ENCODE data around the gene MSH2. TPM values are rescaled to one million over a fixed set of nuclear protein-coding genes. Genes with fewer than 3 reads are reported as not detected.

Gene MSH2
- total RNA-seq, 8 experiments from 2014 or later = 8.9 to 86.9 (median 50.6) TPM

DNA sequence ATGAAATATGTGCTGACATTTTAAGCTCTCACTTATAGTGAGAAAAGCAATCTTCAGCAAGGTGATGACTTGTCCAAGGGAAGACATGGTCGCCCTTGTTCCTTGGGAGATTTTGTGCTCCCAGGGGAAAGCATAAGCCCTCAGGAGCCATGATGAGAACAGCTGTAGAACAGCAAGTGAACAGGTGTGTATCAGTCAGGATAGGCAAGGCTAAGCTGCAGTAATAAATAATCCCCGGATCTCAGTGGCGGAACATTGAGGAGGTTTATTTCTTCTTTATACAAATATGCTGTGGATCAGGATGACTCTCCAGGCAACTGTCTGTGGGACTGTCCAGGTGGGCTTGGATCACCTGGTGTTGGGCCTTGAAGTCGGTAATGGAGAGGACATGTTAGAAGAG, 103.1 kb downstream of the MSH2 start:
- Histone ChIP-seq H3K4me1 (replicated peaks in 1 of 2) (peaks cover 0 to 11% of the 10 kb centered on the region in 2 donors), H3K27ac (no peak overlapping the region), H3K4me3 (no peak overlapping the region)
- WGBS, 10 experiments = 62 to 85% (median 71%) methylated on average over 2 to 4 of the region's 4 CpGs; no CpG with 5 or more reads in 3 of the 10 experiments
- ATAC-seq (replicated peaks in 6 of 8) = no peak
- in situ Hi-C loops (cut with MboI; ENCODE audit: low pct_unique_long_range_greater_than_20kb in 2 of 9, low sequenced_read_pairs in 9 of 9, unreplicated experiment in 9 of 9) = no loop called here

DNA sequence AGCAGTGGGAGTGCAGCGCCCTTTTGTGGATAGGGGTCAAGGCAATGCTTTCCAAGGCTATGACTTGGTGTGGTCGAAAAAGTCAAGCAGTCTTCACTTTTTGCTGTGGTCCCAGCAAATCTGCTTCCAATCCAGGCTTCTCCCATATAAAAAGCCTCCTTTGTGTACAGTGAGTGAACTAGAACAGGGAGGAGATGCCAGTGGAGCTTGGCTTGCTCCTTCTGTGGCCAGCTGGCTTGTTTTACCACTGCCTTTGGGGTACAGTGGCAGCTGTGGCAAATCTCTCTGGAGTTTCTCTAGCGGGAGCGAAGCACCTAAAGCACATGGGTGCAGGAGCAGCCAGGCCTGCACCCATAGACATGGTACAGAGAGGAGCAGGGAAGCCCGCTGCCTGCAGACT, 103.5 kb downstream of the MSH2 start:
- no peak for ATAC-seq (replicated peaks in 6 of 8)
- WGBS, 10 experiments = 20 to 100% (median 75%) methylated on average over 1 to 4 of the region's 5 CpGs; no CpG with 5 or more reads in 2 of the 10 experiments
- in situ Hi-C loops (cut with MboI; ENCODE audit: low pct_unique_long_range_greater_than_20kb in 2 of 9, low sequenced_read_pairs in 9 of 9, unreplicated experiment in 9 of 9) = no loop called here
- no peak overlapping the region for H3K4me3 ChIP-seq
- H3K27ac ChIP-seq = no peak overlapping the region
- H3K4me1 ChIP-seq (replicated peaks in 1 of 2) = peaks cover 0 to 11% of the 10 kb centered on the region in 2 donors

DNA sequence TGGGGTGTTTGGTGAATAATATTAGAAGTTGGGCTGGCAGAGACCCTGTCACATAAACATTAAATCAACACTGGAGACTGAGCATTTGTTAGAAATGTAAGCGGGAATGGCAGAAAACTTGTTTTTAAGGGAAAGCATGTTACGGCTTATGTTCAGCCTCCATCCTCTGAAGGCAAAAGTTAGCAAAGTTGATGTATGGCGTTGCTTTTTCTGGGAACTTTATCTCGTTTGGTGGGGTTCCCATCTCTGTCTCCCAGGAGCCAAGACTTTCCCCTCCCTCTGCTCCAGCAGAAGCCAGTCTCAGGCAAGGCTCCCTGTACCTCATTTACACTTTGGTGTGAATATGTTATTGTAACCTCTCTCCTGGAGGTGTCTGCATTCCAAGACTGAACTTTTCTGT, 105.1 kb downstream of the MSH2 start:
- H3K4me1 ChIP-seq (replicated peaks in 1 of 2) = peaks cover 0 to 11% of the 10 kb centered on the region in 2 donors
- no peak overlapping the region for H3K4me3 ChIP-seq
- WGBS, 10 experiments = 21 to 100% (median 83%) methylated on average over 1 to 4 of the region's 4 CpGs; no CpG with 5 or more reads in 2 of the 10 experiments
- no peak overlapping the region for H3K27ac ChIP-seq
- in situ Hi-C loops (cut with MboI; ENCODE audit: low pct_unique_long_range_greater_than_20kb in 2 of 9, low sequenced_read_pairs in 9 of 9, unreplicated experiment in 9 of 9) = no loop called here
- no peak for ATAC-seq (replicated peaks in 6 of 8)

DNA sequence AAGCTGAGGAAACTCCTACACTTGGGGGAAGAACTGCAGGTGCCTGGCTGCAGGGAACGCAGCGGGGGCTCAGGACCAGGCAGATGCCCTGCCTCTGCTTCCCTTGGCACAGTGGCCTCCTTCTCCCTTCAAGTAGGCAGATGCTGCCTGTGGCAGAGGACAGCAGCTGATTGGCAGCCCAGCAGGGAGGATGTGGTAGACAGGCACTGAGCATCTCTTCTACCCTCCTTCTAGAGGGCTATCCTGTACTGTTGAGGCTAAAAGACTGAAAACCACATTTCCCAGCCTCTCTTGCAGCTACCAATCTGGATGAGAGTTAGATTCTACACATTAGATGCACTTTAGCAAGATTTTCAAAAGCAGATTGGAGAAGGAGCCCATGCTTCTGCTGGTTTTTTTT, 105.7 kb downstream of the MSH2 start:
- Histone ChIP-seq H3K4me1 (replicated peaks in 1 of 2) (peaks cover 0 to 11% of the 10 kb centered on the region in 2 donors), H3K4me3 (no peak overlapping the region), H3K27ac (no peak overlapping the region)
- no peak for ATAC-seq (replicated peaks in 6 of 8)
- in situ Hi-C loops (cut with MboI; ENCODE audit: low pct_unique_long_range_greater_than_20kb in 2 of 9, low sequenced_read_pairs in 9 of 9, unreplicated experiment in 9 of 9) = no loop called here
- 94 to 100% methylated on average over 1 to 2 of the region's 2 CpGs; no CpG with 5 or more reads in 8 of the 10 experiments for WGBS, 10 experiments

DNA sequence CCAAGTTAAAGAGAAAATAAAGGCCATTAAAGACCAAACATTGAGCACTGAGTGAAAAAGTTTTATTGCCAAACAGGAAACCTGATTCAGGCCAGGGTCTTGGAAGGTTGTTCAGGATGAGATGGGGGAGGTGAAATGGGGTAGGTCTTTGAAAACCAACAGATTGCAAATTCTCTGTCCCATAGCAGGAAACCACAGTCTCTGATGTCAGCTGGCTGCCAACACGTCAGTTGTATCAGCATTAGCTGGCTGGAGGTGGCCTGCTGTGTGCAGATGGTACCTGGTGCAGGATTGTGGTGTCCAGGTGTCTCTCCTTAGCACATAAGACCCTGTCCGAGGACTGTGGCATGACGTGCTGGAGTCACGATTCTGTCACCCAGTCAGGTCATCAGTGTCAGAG, 106.3 kb downstream of the MSH2 start:
- in situ Hi-C loops (cut with MboI; ENCODE audit: low pct_unique_long_range_greater_than_20kb in 2 of 9, low sequenced_read_pairs in 9 of 9, unreplicated experiment in 9 of 9) = no loop called here
- WGBS, 10 experiments = 20 to 100% (median 100%) methylated on average over 1 to 4 of the region's 4 CpGs; no CpG with 5 or more reads in 5 of the 10 experiments
- Histone ChIP-seq H3K4me3 (no peak overlapping the region), H3K4me1 (replicated peaks in 1 of 2) (peaks cover 0 to 11% of the 10 kb centered on the region in 2 donors), H3K27ac (no peak overlapping the region)
- ATAC-seq (replicated peaks in 6 of 8) = no peak

DNA sequence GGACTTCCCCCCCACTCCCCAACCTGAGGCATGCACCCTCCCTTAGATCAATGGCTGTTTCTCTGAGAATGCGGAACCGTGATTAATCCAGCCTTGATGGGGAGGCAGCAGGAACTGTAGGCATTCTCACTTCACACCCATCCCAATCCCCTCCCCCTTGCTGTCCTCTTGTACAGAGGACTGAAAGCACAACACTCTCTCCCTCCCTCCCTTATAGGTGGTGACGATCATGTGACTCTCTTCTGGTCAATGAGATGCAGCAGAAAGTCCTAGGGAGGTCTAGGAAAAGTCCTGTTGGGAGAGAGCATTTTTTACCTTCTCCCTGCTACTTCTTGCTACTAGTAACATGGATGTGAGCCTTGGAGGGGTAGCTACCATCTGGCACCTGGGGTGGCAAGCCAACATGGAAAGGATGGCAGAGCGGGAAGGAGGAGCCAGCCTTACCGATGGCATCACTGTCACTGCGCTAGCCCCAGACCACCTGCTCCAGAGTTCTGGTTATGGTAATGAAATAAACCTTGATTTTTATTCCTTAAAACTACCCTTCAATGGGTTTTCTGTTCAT, 106.9 kb downstream of the MSH2 start:
- no peak overlapping the region for H3K4me3 ChIP-seq
- H3K4me1 ChIP-seq (replicated peaks in 1 of 2) = peaks cover 0 to 11% of the 10 kb centered on the region in 2 donors
- ATAC-seq (replicated peaks in 6 of 8) = peak in 5 of 8 experiments; percentile 66 to 94 (median 72)
- no peak overlapping the region for H3K27ac ChIP-seq
- WGBS, 10 experiments = 67 to 100% (median 93%) methylated on average over 1 to 5 of the region's 6 CpGs; no CpG with 5 or more reads in 4 of the 10 experiments
- in situ Hi-C loops (cut with MboI; ENCODE audit: low pct_unique_long_range_greater_than_20kb in 2 of 9, low sequenced_read_pairs in 9 of 9, unreplicated experiment in 9 of 9) = no loop called here

DNA sequence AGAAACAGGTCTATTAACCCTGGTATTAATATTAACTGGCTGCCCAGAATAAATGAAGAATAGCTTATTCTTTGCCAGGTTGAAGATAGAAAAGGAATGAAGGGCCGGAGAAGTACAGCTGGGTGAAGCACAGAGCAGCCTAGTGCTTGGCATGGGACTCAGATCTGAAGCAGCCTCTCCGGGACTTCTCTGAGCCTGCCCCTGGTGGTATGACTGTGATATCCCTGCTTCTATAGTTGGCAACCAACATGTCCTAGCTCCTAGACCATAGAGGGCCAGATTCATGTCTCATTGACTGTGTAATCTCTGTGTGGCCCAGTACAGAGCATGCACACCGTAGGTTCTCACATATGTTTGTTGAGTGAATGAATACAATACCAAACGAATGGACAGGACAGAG, 107.8 kb downstream of the MSH2 start:
- Histone ChIP-seq H3K27ac (no peak overlapping the region), H3K4me1 (replicated peaks in 1 of 2) (peaks cover 0 to 11% of the 10 kb centered on the region in 2 donors), H3K4me3 (no peak overlapping the region)
- in situ Hi-C loops (cut with MboI; ENCODE audit: low pct_unique_long_range_greater_than_20kb in 2 of 9, low sequenced_read_pairs in 9 of 9, unreplicated experiment in 9 of 9) = no loop called here
- ATAC-seq (replicated peaks in 6 of 8) = peak in 1 of 8 experiments; percentile 74
- WGBS, 10 experiments = 17 to 90% (median 82%) methylated on average over 1 to 4 of the region's 4 CpGs; no CpG with 5 or more reads in 4 of the 10 experiments

DNA sequence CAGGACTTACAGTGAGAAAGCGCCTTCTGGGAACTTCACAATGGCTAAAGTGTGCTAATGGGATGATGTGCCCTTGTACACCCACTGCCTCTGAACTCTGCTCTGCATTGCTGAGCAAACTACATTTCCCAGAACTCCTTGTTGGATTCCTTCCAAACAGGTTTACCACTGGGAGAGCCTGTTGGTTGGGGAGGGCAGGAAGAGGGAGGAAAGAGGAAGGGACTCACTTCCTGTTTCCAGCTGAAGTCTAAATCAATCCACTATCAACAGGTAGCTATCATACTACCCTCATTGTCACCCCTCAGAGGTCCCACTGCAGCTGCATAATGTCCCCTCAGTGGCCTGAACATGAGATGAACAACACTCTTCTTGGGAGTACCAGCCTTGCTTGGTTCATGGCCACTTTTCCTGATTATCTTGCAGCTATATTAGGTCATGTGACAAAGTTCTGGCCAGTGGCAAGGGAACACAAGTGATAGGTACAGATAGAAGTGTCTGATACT, 109.7 kb downstream of the MSH2 start:
- Histone ChIP-seq H3K4me3 (no peak overlapping the region), H3K4me1 (replicated peaks in 1 of 2) (peaks cover 0 to 13% of the 10 kb centered on the region in 2 donors), H3K27ac (no peak overlapping the region)
- ATAC-seq (replicated peaks in 6 of 8) = no peak
- in situ Hi-C loops (cut with MboI; ENCODE audit: low pct_unique_long_range_greater_than_20kb in 2 of 9, low sequenced_read_pairs in 9 of 9, unreplicated experiment in 9 of 9) = no loop called here
- WGBS, 10 experiments = 14 to 100% (median 100%) methylated on average over 1 of the region's 1 CpG; no CpG with 5 or more reads in 3 of the 10 experiments

DNA sequence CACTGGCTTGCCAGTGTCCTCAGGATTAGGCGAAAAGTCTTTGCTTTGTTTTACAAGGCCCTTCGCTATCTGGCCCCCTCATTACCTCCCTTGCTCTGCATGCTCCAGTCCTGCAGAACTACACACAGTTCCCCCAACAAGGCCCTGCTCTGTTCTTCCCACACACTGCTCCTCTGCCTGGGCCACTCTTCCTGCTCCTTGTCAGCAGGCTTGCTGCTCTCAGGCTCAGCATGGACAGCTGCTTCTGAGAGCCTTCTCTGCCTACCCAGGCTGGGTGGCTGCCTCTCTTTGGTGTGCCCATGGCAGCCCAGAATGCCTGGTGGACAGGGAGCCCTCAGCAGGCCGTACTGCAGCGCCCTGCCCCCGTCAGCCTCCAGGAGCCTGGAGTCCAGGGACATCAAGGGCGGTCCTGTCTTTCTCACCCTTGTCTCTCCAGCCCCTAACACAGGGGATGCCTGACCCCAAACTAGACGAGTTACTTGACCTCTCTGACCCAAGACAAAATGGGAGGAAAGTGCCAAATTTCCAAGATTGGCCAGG, 111.1 kb downstream of the MSH2 start:
- no peak for ATAC-seq (replicated peaks in 6 of 8)
- Histone ChIP-seq H3K4me1 (replicated peaks in 1 of 2) (peaks cover 0 to 17% of the 10 kb centered on the region in 2 donors), H3K4me3 (no peak overlapping the region), H3K27ac (no peak overlapping the region)
- 0 to 100% (median 69%) methylated on average over 1 to 4 of the region's 7 CpGs; no CpG with 5 or more reads in 2 of the 10 experiments for WGBS, 10 experiments
- in situ Hi-C loops (cut with MboI; ENCODE audit: low pct_unique_long_range_greater_than_20kb in 2 of 9, low sequenced_read_pairs in 9 of 9, unreplicated experiment in 9 of 9) = no loop called here

DNA sequence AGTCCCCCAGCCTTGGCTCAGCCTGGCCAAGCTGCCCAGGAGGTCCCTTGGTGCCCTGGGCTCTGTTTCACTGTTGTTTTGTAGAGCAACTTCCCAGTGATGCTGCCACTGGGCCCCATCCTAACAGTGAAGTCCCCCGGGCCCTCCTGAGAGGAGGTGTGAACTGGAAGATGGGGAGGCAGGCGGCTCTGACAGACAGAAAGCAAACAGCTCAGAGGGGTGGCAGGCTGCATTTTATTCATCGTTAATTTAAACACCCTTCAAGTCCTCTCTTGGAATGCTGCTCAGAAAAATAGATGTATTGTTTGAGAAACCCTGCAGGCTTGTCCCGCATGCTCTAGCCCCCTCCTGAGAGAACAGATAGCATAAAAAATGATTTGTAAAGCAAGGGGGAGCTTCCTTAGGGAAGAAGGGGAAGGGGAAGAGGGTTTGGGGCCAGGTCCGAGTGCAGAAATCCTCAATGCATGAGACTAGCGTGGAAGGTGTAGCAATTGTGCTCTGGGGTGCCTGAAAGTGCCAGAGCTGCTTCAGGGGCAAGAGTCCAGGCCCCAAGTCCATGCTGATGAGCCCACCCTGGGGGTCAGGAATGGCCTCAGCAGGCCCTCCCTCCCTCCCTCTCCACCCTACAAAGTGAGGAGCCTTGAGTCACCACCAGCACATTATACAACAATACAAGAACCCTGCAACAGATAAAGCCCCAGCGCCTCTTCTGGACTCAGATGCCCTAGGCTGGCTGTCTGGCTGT, 113.6 kb downstream of the MSH2 start:
- Histone ChIP-seq H3K4me1 (replicated peaks in 1 of 2) (peaks cover 13 to 21% of the 10 kb centered on the region in 2 donors), H3K27ac (no peak overlapping the region), H3K4me3 (no peak overlapping the region)
- ATAC-seq (replicated peaks in 6 of 8) = no peak
- WGBS, 10 experiments = 17 to 88% (median 36%) methylated on average over 1 to 4 of the region's 7 CpGs; no CpG with 5 or more reads in 4 of the 10 experiments
- in situ Hi-C loops (cut with MboI; ENCODE audit: low pct_unique_long_range_greater_than_20kb in 2 of 9, low sequenced_read_pairs in 9 of 9, unreplicated experiment in 9 of 9) = no loop called here

DNA sequence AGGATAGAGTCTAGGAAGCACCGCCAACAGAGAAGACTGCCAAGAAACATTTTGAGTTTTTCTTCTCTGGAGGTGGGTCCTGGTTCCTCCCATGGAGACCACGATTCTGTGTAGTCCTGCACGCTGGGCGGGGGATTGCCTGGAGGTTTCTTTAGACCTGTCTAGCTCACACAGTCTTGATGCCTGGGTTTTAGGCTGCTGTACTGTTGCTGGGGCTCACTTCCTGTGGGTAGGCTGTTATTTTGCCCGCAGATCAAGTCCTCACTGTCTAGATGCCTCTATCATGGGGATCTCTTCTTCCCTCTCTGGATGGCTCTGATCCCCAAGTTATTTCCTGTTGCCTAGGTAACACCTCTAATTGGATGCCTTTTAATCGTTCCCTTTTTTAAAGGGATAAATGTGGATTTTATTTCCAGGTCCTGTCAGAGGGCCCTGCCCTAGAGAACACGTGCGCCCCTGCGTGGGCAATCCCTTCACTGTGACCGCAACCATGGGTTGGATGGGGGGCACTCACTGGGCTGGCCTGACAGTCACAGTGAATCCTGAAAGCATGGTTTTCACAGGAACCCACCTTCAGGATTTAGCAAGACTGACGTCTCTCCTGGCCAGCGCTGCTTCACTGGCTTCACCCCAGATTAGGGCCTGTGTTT, 115.7 kb downstream of the MSH2 start:
- Histone ChIP-seq H3K27ac (no peak overlapping the region), H3K4me1 (replicated peaks in 1 of 2) (peaks cover 13 to 21% of the 10 kb centered on the region in 2 donors), H3K4me3 (no peak overlapping the region)
- in situ Hi-C loops (cut with MboI; ENCODE audit: low pct_unique_long_range_greater_than_20kb in 2 of 9, low sequenced_read_pairs in 9 of 9, unreplicated experiment in 9 of 9) = no loop called here
- 0 to 100% (median 93%) methylated on average over 1 to 11 of the region's 12 CpGs for WGBS, 10 experiments
- ATAC-seq (replicated peaks in 6 of 8) = no peak

DNA sequence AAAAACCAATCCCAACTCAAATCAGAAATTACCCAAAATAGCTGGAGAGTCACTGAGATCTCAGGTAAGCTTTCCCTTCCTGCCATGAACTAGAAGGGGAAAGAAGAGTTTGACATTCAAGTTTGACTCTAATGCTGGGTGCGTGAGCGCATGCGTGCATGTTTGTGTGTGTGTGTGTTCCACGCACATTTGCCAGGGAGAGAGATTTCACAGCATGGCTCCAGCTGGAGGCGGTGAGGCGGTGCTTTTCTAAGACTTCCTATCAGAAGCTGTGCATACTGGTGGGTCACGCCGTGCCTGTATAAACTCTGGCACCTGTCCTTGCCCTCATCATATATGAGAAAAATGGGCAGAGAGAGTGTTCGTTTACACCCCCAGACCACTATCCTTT, 116.2 kb downstream of the MSH2 start:
- Histone ChIP-seq H3K4me3 (no peak overlapping the region), H3K4me1 (replicated peaks in 1 of 2) (peaks cover 13 to 21% of the 10 kb centered on the region in 2 donors), H3K27ac (no peak overlapping the region)
- ATAC-seq (replicated peaks in 6 of 8) = no peak
- in situ Hi-C loops (cut with MboI; ENCODE audit: low pct_unique_long_range_greater_than_20kb in 2 of 9, low sequenced_read_pairs in 9 of 9, unreplicated experiment in 9 of 9) = no loop called here
- 86 to 100% (median 91%) methylated on average over 2 to 8 of the region's 9 CpGs; no CpG with 5 or more reads in 3 of the 10 experiments for WGBS, 10 experiments

Data from motor neuron (in vitro differentiated cells).